Esophagus squamous epithelium (tissue), 4 donors: ENCODE results near the gene PSMD14.

Experiments
- CTCF ChIP-seq, 6 experiments: fragments of 450-650 bp in 4 of 6; fragments of 200-600 bp in 2 of 6; sonication (generic) in 2 of 6; IDR thresholded peaks; one replicate each; pipeline ENCODE4 v1.5.1; 2016 to 2019; ENCODE audit warnings: antibody characterized with exemption in 6 of 6, mild to moderate bottlenecking in 4 of 6, moderate library complexity in 4 of 6
- POLR2A ChIP-seq, 4 donors: fragments of 450-650 bp; IDR thresholded peaks; one replicate each; pipeline ENCODE4 v1.6.1; 2017; ENCODE audit warnings: antibody characterized with exemption in 4 of 4, mild to moderate bottlenecking in 4 of 4, moderate library complexity in 3 of 4

GRCh38 chr2:161371869-161372268 is 63.6 kb downstream of the PSMD14 start:
- TF ChIP-seq CTCF (IDR thresholded peaks at IDR 0.05) = no peak
- no peak for TF ChIP-seq POLR2A (IDR thresholded peaks at IDR 0.05)
